GM19239 (cell line): ENCODE results near the gene FOXS1.

ENCODE experiments used
- DNase-seq: peaks from one replicate; pipeline ENCODE4 v3.0.0; 2011; ENCODE audit warnings: low spot score; ENCODE audit not compliant: insufficient read length
- FAIRE-seq: peaks from 2 replicates; lab custom pipeline; 2011; peaks lifted over from hg19 to GRCh38; lab: Jason Lieb, UNC

FOXS1 gene

GRCh38 chr20:31861385-31862156 is 16.2 kb upstream of the FOXS1 start:
- FAIRE-seq (no peak), DNase-seq (peak; percentile 92)

GRCh38 chr20:31861135-31861384 is 15.7 kb upstream of the FOXS1 start:
- FAIRE-seq, result no peak

GRCh38 chr20:31860390-31861134 is 15.2 kb upstream of the FOXS1 start:
- FAIRE-seq, result no peak

More at GRCh38 chr20:31861135-31861384, 15.7 kb upstream of the FOXS1 start:
- DNase-seq, result no peak

GRCh38 chr20:31859998-31860380 is 14.6 kb upstream of the FOXS1 start:
- DNase-seq, result no peak
- FAIRE-seq, result no peak

More at GRCh38 chr20:31860390-31861134, 15.2 kb upstream of the FOXS1 start:
- no peak for DNase-seq

- FAIRE-seq, result no peak
- DNase-seq, result no peak
These were observed 14.0 kb upstream of the FOXS1 start for GRCh38 chr20:31859266-31859997.

GRCh38 chr20:31858760-31859083 is 13.3 kb upstream of the FOXS1 start:
- DNase-seq, result no peak
- FAIRE-seq, result no peak

GRCh38 chr20:31857861-31858759 is 12.7 kb upstream of the FOXS1 start:
- DNase-seq, result peak; percentile 82
- peak; percentile 35 for FAIRE-seq

- DNase-seq, result no peak
- FAIRE-seq, result no peak
These were observed 11.1 kb upstream of the FOXS1 start for GRCh38 chr20:31856516-31856915.

GRCh38 chr20:31853481-31853880 is 8.1 kb upstream of the FOXS1 start:
- no peak for FAIRE-seq
- no peak for DNase-seq

- DNase-seq (no peak), FAIRE-seq (no peak)
These were observed 6.0 kb upstream of the FOXS1 start for GRCh38 chr20:31851240-31851955.

- no peak for FAIRE-seq
- DNase-seq, result no peak
These were observed 4.0 kb upstream of the FOXS1 start for GRCh38 chr20:31849306-31849930.

GRCh38 chr20:31848088-31848999 is 2.9 kb upstream of the FOXS1 start:
- no peak for DNase-seq
- no peak for FAIRE-seq

- FAIRE-seq (no peak), DNase-seq (no peak)
These were observed 1.4 kb upstream of the FOXS1 start for GRCh38 chr20:31846793-31847138.

GRCh38 chr20:31844737-31845299 is 586 bp downstream of the FOXS1 start:
- DNase-seq (no peak), FAIRE-seq (no peak)

GRCh38 chr20:31843881-31844280 is 1.5 kb downstream of the FOXS1 start:
- FAIRE-seq (no peak), DNase-seq (no peak)

GRCh38 chr20:31843288-31843687 is 2.1 kb downstream of the FOXS1 start:
- DNase-seq (no peak), FAIRE-seq (no peak)

GRCh38 chr20:31842471-31843157 is 2.8 kb downstream of the FOXS1 start:
- no peak for FAIRE-seq
- no peak for DNase-seq
